Measurements from ENCODE around the gene CAMKMT. TPM values are rescaled to one million over a fixed set of nuclear protein-coding genes. Genes with fewer than 3 reads are reported as not detected.

The CAMKMT gene
- total and polyA plus RNA-seq, 9 of the 15 experiments (the other 6 are each of a cell fraction or from before 2014, with no cell fraction given) = 1.6 to 15.3 (median 7.4) TPM

GRCh38 chr2:44542520-44542919 is 180.8 kb downstream of the CAMKMT start (continued):
- TF ChIP-seq CCNT2 (IDR thresholded peaks at IDR 0.05; ENCODE audit: borderline replicate concordance, extremely low read depth, insufficient read length, low read depth, low read length) = peak; percentile 14
- TF ChIP-seq ZNF253 (CRISPR knock-in tag; conservative IDR thresholded peaks at IDR 0.05) = no peak
- no peak for TF ChIP-seq LARP7 (IDR thresholded peaks at IDR 0.05)
- no peak for TF ChIP-seq HMG20B (CRISPR knock-in tag; IDR thresholded peaks at IDR 0.05)
- TF ChIP-seq XRCC3 (IDR thresholded peaks at IDR 0.05) = no peak
- TF ChIP-seq NCOA6 (IDR thresholded peaks at IDR 0.05) = no peak
- no peak for TF ChIP-seq HNRNPUL1 (IDR thresholded peaks at IDR 0.05; ENCODE audit: low read length)
- TF ChIP-seq POLR2AphosphoS2 (IDR thresholded peaks at IDR 0.05; ENCODE audit: low read length) = no peak
- TF ChIP-seq ZKSCAN8 (CRISPR knock-in tag; IDR thresholded peaks at IDR 0.05) = no peak
- no peak for TF ChIP-seq STAG1 (CRISPR knock-in tag; IDR thresholded peaks at IDR 0.05; ENCODE audit: borderline replicate concordance)
- TF ChIP-seq RBM22 (IDR thresholded peaks at IDR 0.05; ENCODE audit: low read depth, low read length, poor library complexity, severe bottlenecking) = no peak
- TF ChIP-seq NEUROD1 (IDR thresholded peaks at IDR 0.05; ENCODE audit: borderline replicate concordance, low read depth, low read length, partially characterized antibody) = no peak
- TF ChIP-seq CBFA2T3 (IDR thresholded peaks at IDR 0.05) = peak; percentile 87
- TF ChIP-seq ZNF77 (CRISPR knock-in tag; IDR thresholded peaks at IDR 0.05) = no peak
- no peak for TF ChIP-seq NR4A1 (CRISPR knock-in tag; IDR thresholded peaks at IDR 0.05)
- TF ChIP-seq NR4A1 (tag; IDR thresholded peaks at IDR 0.05) = no peak
- TF ChIP-seq TRIM24 (IDR thresholded peaks at IDR 0.05) = no peak; a peak in 2 of 4 replicates
- no peak for TF ChIP-seq IFI16 (CRISPR knock-in tag; IDR thresholded peaks at IDR 0.05)
- TF ChIP-seq GATA2 (CRISPR knock-in tag; IDR thresholded peaks at IDR 0.05) = peak; percentile 61
- no peak for TF ChIP-seq PRMT5 (CRISPR knock-in tag; IDR thresholded peaks at IDR 0.05)
- TF ChIP-seq NBN (IDR thresholded peaks at IDR 0.05; ENCODE audit: low read depth) = no peak
- TF ChIP-seq E4F1 (CRISPR knock-in tag; IDR thresholded peaks at IDR 0.05; ENCODE audit: borderline replicate concordance) = no peak
- TF ChIP-seq DACH1 (IDR thresholded peaks at IDR 0.05; ENCODE audit: partially characterized antibody) = no peak
- no peak for TF ChIP-seq TFE3 (CRISPR knock-in tag; IDR thresholded peaks at IDR 0.05)
- no peak for TF ChIP-seq ZC3H8 (IDR thresholded peaks at IDR 0.05)
- 0 out of 2 replicates have a peak, but pooled peaks have one; percentile 27 for TF ChIP-seq POLR2AphosphoS5 (IDR thresholded peaks at IDR 0.05; ENCODE audit: control insufficient read depth, insufficient read depth, low read depth, low read length)
- TF ChIP-seq NRF1 (conservative IDR thresholded peaks at IDR 0.05 in 1 of 2, IDR thresholded peaks at IDR 0.05 in 1 of 2) = no peak
- TF ChIP-seq ZNF778 (CRISPR knock-in tag; IDR thresholded peaks at IDR 0.05) = no peak
- TF ChIP-seq MAX (CRISPR knock-in tag; IDR thresholded peaks at IDR 0.05) = no peak
